ENCODE data around the gene S100A2.
"Not testable (repeated sequence)": the region's sequence is repeated elsewhere in the genome, so short reads cannot be mapped to it uniquely, and the experiment has no call there.

Gene S100A2

GRCh38 chr1:153588482-153588881, 22.8 kb upstream of the S100A2 start:
- H3K4me1 ChIP-seq (ENCODE audit: control insufficient read depth in 2 of 2, insufficient read depth in 1 of 2, low read depth in 1 of 2, low read length in 2 of 2) = peaks cover 3 to 13% of the 10 kb centered on the region in 2 donors
- H3K4me2 ChIP-seq (ENCODE audit: insufficient read depth, low read length, poor library complexity, severe bottlenecking) = no peak overlapping the region
- H4K91ac ChIP-seq (ENCODE audit: low read depth, low read length, poor library complexity) = no peak overlapping the region
- H2BK12ac ChIP-seq (ENCODE audit: low read length) = no peak overlapping the region
- no peak overlapping the region for H3K9ac ChIP-seq (ENCODE audit: low read depth, low read length, poor library complexity)
- DNase-seq (ENCODE audit: low spot score) = no peak
- no peaks in the 10 kb centered on the region for H3K36me3 ChIP-seq (replicated peaks in 1 of 2; ENCODE audit: control insufficient read depth in 2 of 2, insufficient read depth in 2 of 2, low read length in 2 of 2)
- H3K4ac ChIP-seq (ENCODE audit: low read length) = no peak overlapping the region
- no peak overlapping the region for H2AFZ ChIP-seq (ENCODE audit: low read length)
- no CpG with 5 or more reads among the region's 2 CpGs for WGBS, 2 donors (ENCODE audit: extremely low coverage in 2 of 2, insufficient read length in 2 of 2, insufficient replicate concordance in 1 of 2)
- H2AK5ac ChIP-seq (ENCODE audit: low read depth, low read length) = no peak overlapping the region
- H3K79me1 ChIP-seq (ENCODE audit: low read depth, low read length) = no peaks in the 10 kb centered on the region
- H2BK5ac ChIP-seq (ENCODE audit: low read length) = no peak overlapping the region
- H4K8ac ChIP-seq (ENCODE audit: low read depth, low read length) = no peak overlapping the region
- no peak overlapping the region for H2BK120ac ChIP-seq (ENCODE audit: low read depth, low read length)
- H3K27ac ChIP-seq (replicated peaks; ENCODE audit: low read length) = no peak overlapping the region
- H3K9me3 ChIP-seq (replicated peaks in 1 of 2; ENCODE audit: control insufficient read depth in 2 of 2, insufficient read depth in 1 of 2, low read depth in 1 of 2, low read length in 2 of 2) = no peaks in the 10 kb centered on the region
- no peak overlapping the region for H3K4me3 ChIP-seq (ENCODE audit: low read length in 2 of 2)
- no peak overlapping the region for H3K23ac ChIP-seq (ENCODE audit: low read depth, low read length, poor library complexity)
- no peak overlapping the region for H2BK15ac ChIP-seq (ENCODE audit: low read length)
- H3K18ac ChIP-seq (ENCODE audit: low read length) = no peak overlapping the region
- no peak overlapping the region for H3K14ac ChIP-seq (ENCODE audit: low read length)
- H3K27me3 ChIP-seq (ENCODE audit: control insufficient read depth in 3 of 3, insufficient read depth in 3 of 3, low read depth in 1 of 3, low read length in 3 of 3) = no peaks in the 10 kb centered on the region

- H2AFZ ChIP-seq (ENCODE audit: low read length); H3K4me3 ChIP-seq (ENCODE audit: low read length in 2 of 2); H3K36me3 ChIP-seq (replicated peaks in 1 of 2; ENCODE audit: control insufficient read depth in 2 of 2, insufficient read depth in 2 of 2, low read length in 2 of 2); H2BK15ac ChIP-seq (ENCODE audit: low read length); H3K23ac ChIP-seq (ENCODE audit: low read depth, low read length, poor library complexity); H4K8ac ChIP-seq (ENCODE audit: low read depth, low read length); DNase-seq (ENCODE audit: low spot score); H2BK5ac ChIP-seq (ENCODE audit: low read length); H3K9me3 ChIP-seq (replicated peaks in 1 of 2; ENCODE audit: control insufficient read depth in 2 of 2, insufficient read depth in 1 of 2, low read depth in 1 of 2, low read length in 2 of 2); H3K79me1 ChIP-seq (ENCODE audit: low read depth, low read length); H3K27me3 ChIP-seq (ENCODE audit: control insufficient read depth in 3 of 3, insufficient read depth in 3 of 3, low read depth in 1 of 3, low read length in 3 of 3); H3K9ac ChIP-seq (ENCODE audit: low read depth, low read length, poor library complexity); H2BK12ac ChIP-seq (ENCODE audit: low read length); H3K18ac ChIP-seq (ENCODE audit: low read length); H3K27ac ChIP-seq (replicated peaks; ENCODE audit: low read length); H4K91ac ChIP-seq (ENCODE audit: low read depth, low read length, poor library complexity); H3K14ac ChIP-seq (ENCODE audit: low read length); H3K4me2 ChIP-seq (ENCODE audit: insufficient read depth, low read length, poor library complexity, severe bottlenecking); H3K4ac ChIP-seq (ENCODE audit: low read length); H2AK5ac ChIP-seq (ENCODE audit: low read depth, low read length); H2BK120ac ChIP-seq (ENCODE audit: low read depth, low read length): not testable (repeated sequence)
- WGBS, 2 donors (ENCODE audit: extremely low coverage in 2 of 2, insufficient read length in 2 of 2, insufficient replicate concordance in 1 of 2) = no CpG with 5 or more reads among the region's 10 CpGs
- H3K4me1 ChIP-seq (ENCODE audit: control insufficient read depth in 2 of 2, insufficient read depth in 1 of 2, low read depth in 1 of 2, low read length in 2 of 2) = peaks cover 3 to 12% of the 10 kb centered on the region in 2 donors
Observed at GRCh38 chr1:153588033-153588432, 22.4 kb upstream of the S100A2 start.

GRCh38 chr1:153587314-153587713, 21.7 kb upstream of the S100A2 start:
- H2AK5ac ChIP-seq (ENCODE audit: low read depth, low read length) = no peak overlapping the region
- no CpG with 5 or more reads among the region's 5 CpGs for WGBS, 2 donors (ENCODE audit: extremely low coverage in 2 of 2, insufficient read length in 2 of 2, insufficient replicate concordance in 1 of 2)
- H3K27me3 ChIP-seq (ENCODE audit: control insufficient read depth in 3 of 3, insufficient read depth in 3 of 3, low read depth in 1 of 3, low read length in 3 of 3) = no peaks in the 10 kb centered on the region
- H4K8ac ChIP-seq (ENCODE audit: low read depth, low read length) = no peak overlapping the region
- peak overlapping the region; percentile 48 for H3K18ac ChIP-seq (ENCODE audit: low read length)
- H2BK120ac ChIP-seq (ENCODE audit: low read depth, low read length) = no peak overlapping the region
- no peak overlapping the region for H2BK15ac ChIP-seq (ENCODE audit: low read length)
- no peak overlapping the region for H3K14ac ChIP-seq (ENCODE audit: low read length)
- no peaks in the 10 kb centered on the region for H3K9me3 ChIP-seq (replicated peaks in 1 of 2; ENCODE audit: control insufficient read depth in 2 of 2, insufficient read depth in 1 of 2, low read depth in 1 of 2, low read length in 2 of 2)
- no peak overlapping the region for H3K4me2 ChIP-seq (ENCODE audit: insufficient read depth, low read length, poor library complexity, severe bottlenecking)
- no peaks in the 10 kb centered on the region for H3K79me1 ChIP-seq (ENCODE audit: low read depth, low read length)
- no peak for DNase-seq (ENCODE audit: low spot score)
- H3K4me1 ChIP-seq (ENCODE audit: control insufficient read depth in 2 of 2, insufficient read depth in 1 of 2, low read depth in 1 of 2, low read length in 2 of 2) = peaks cover 3 to 5% of the 10 kb centered on the region in 2 donors
- no peaks in the 10 kb centered on the region for H3K36me3 ChIP-seq (replicated peaks in 1 of 2; ENCODE audit: control insufficient read depth in 2 of 2, insufficient read depth in 2 of 2, low read length in 2 of 2)
- H4K91ac ChIP-seq (ENCODE audit: low read depth, low read length, poor library complexity) = no peak overlapping the region
- H3K9ac ChIP-seq (ENCODE audit: low read depth, low read length, poor library complexity) = no peak overlapping the region
- no peak overlapping the region for H3K4me3 ChIP-seq (ENCODE audit: low read length in 2 of 2)
- H3K27ac ChIP-seq (replicated peaks; ENCODE audit: low read length) = no peak overlapping the region
- no peak overlapping the region for H3K4ac ChIP-seq (ENCODE audit: low read length)
- no peak overlapping the region for H3K23ac ChIP-seq (ENCODE audit: low read depth, low read length, poor library complexity)
- no peak overlapping the region for H2BK12ac ChIP-seq (ENCODE audit: low read length)
- H2AFZ ChIP-seq (ENCODE audit: low read length) = no peak overlapping the region
- no peak overlapping the region for H2BK5ac ChIP-seq (ENCODE audit: low read length)

GRCh38 chr1:153586347-153586746, 20.7 kb upstream of the S100A2 start:
- Histone ChIP-seq H2BK5ac (ENCODE audit: low read length) (no peak overlapping the region), H2BK12ac (ENCODE audit: low read length) (no peak overlapping the region), H3K4me1 (ENCODE audit: control insufficient read depth in 2 of 2, insufficient read depth in 1 of 2, low read depth in 1 of 2, low read length in 2 of 2) (peaks cover 3 to 4% of the 10 kb centered on the region in 2 donors), H3K4ac (ENCODE audit: low read length) (no peak overlapping the region), H2AFZ (ENCODE audit: low read length) (peak overlapping the region; percentile 75), H3K23ac (ENCODE audit: low read depth, low read length, poor library complexity) (no peak overlapping the region), H3K27ac (replicated peaks; ENCODE audit: low read length) (no peak overlapping the region), H3K27me3 (ENCODE audit: control insufficient read depth in 3 of 3, insufficient read depth in 3 of 3, low read depth in 1 of 3, low read length in 3 of 3) (no peaks in the 10 kb centered on the region), H3K4me2 (ENCODE audit: insufficient read depth, low read length, poor library complexity, severe bottlenecking) (no peak overlapping the region), H3K79me1 (ENCODE audit: low read depth, low read length) (no peaks in the 10 kb centered on the region), H3K14ac (ENCODE audit: low read length) (no peak overlapping the region), H4K91ac (ENCODE audit: low read depth, low read length, poor library complexity) (no peak overlapping the region), H3K9ac (ENCODE audit: low read depth, low read length, poor library complexity) (no peak overlapping the region), H3K4me3 (ENCODE audit: low read length in 2 of 2) (no peak overlapping the region), H3K36me3 (replicated peaks in 1 of 2; ENCODE audit: control insufficient read depth in 2 of 2, insufficient read depth in 2 of 2, low read length in 2 of 2) (no peaks in the 10 kb centered on the region), H4K8ac (ENCODE audit: low read depth, low read length) (no peak overlapping the region), H3K18ac (ENCODE audit: low read length) (no peak overlapping the region), H2BK120ac (ENCODE audit: low read depth, low read length) (no peak overlapping the region), H3K9me3 (replicated peaks in 1 of 2; ENCODE audit: control insufficient read depth in 2 of 2, insufficient read depth in 1 of 2, low read depth in 1 of 2, low read length in 2 of 2) (no peaks in the 10 kb centered on the region), H2AK5ac (ENCODE audit: low read depth, low read length) (no peak overlapping the region), H2BK15ac (ENCODE audit: low read length) (no peak overlapping the region)
- no peak for DNase-seq (ENCODE audit: low spot score)
- WGBS, 2 donors (ENCODE audit: extremely low coverage in 2 of 2, insufficient read length in 2 of 2, insufficient replicate concordance in 1 of 2) = no CpG with 5 or more reads among the region's 1 CpG

Data from neuronal stem cell (in vitro differentiated cells).